HepG2 (cell line): ENCODE results near the gene C1QL4. TPM values are rescaled to one million over a fixed set of nuclear protein-coding genes. Genes with fewer than 3 reads are reported as not detected.

Experiments
- ELF3 ChIP-seq: IDR thresholded peaks from 2 replicates; pipeline ENCODE4 v1.6.1; 2016; ENCODE audit warnings: missing genetic modification reagents, missing compliant biosample characterization
- GZF1 ChIP-seq: sonication (generic); formaldehyde crosslinking; IDR thresholded peaks from 2 replicates; pipeline ENCODE4 v1.5.1; 2020; ENCODE audit warnings: mild to moderate bottlenecking, missing genetic modification reagents
- HOXA3 ChIP-seq: sonication (generic); formaldehyde crosslinking; IDR thresholded peaks from 2 replicates; pipeline ENCODE4 v1.5.0; 2020; ENCODE audit warnings: missing genetic modification reagents
- IRF2 ChIP-seq: IDR thresholded peaks from 2 replicates; pipeline ENCODE4 v1.6.1; 2018; ENCODE audit warnings: missing genetic modification reagents, missing compliant biosample characterization
- KLF16 ChIP-seq, 2 experiments: sonication (generic) in 1 of 2; formaldehyde crosslinking in 1 of 2; IDR thresholded peaks; 2 replicates each; pipeline versions ENCODE4 v1.6.1 to v1.8.0; 2016 to 2023; ENCODE audit warnings: missing genetic modification reagents in 2 of 2, missing compliant biosample characterization in 1 of 2
- LCORL ChIP-seq, 2 experiments: fragments of 450-650 bp in 1 of 2; sonication (generic) in 1 of 2; formaldehyde crosslinking in 1 of 2; IDR thresholded peaks; 2 replicates each; pipeline versions ENCODE4 v1.5.0 to v1.6.1; 2017 to 2020; ENCODE audit warnings: antibody characterized with exemption in 1 of 2, missing genetic modification reagents in 1 of 2
- NONO ChIP-seq, 2 experiments: fragments of 450-650 bp in 1 of 2; sonication (generic) in 1 of 2; formaldehyde crosslinking in 1 of 2; IDR thresholded peaks in 1 of 2; conservative IDR thresholded peaks in 1 of 2; 2 replicates each; pipeline versions ENCODE4 v1.6.1 to v1.8.0; 2017 to 2022; ENCODE audit warnings: mild to moderate bottlenecking in 1 of 2, missing genetic modification reagents in 1 of 2, moderate library complexity in 1 of 2
- POGZ ChIP-seq: sonication (generic); formaldehyde crosslinking; IDR thresholded peaks from 2 replicates; pipeline ENCODE4 v1.4.0; 2020; ENCODE audit warnings: mild to moderate bottlenecking, missing genetic modification reagents
- PRMT3 ChIP-seq: sonication (generic); formaldehyde crosslinking; IDR thresholded peaks from 2 replicates; pipeline ENCODE4 v1.8.1; 2022; ENCODE audit warnings: low read depth, mild to moderate bottlenecking, moderate library complexity, missing genetic modification reagents, borderline replicate concordance
- RELA ChIP-seq: sonication (generic); formaldehyde crosslinking; IDR thresholded peaks from 2 replicates; pipeline ENCODE4 v1.4.0; 2020; ENCODE audit warnings: missing genetic modification reagents
- SRSF4 ChIP-seq: fragments of 200-400 bp; formaldehyde crosslinking; IDR thresholded peaks from one replicate; pipeline ENCODE4 v1.6.1; 2018; ENCODE audit warnings: mild to moderate bottlenecking, low read depth, low read length, moderate library complexity; ENCODE audit not compliant: poor library complexity, severe bottlenecking
- THAP11 ChIP-seq: IDR thresholded peaks from 2 replicates; pipeline ENCODE4 v1.6.1; 2016; ENCODE audit warnings: missing biosample characterization, missing genetic modification reagents
- YEATS2 ChIP-seq: sonication (generic); formaldehyde crosslinking; IDR thresholded peaks from 2 replicates; pipeline ENCODE4 v1.4.0; 2020; ENCODE audit warnings: missing genetic modification reagents, borderline replicate concordance
- ZC3H4 ChIP-seq: sonication (generic); formaldehyde crosslinking; IDR thresholded peaks from 2 replicates; pipeline ENCODE4 v1.4.0; 2020; ENCODE audit warnings: missing genetic modification reagents, borderline replicate concordance
- ZNF460 ChIP-seq: sonication (generic); formaldehyde crosslinking; IDR thresholded peaks from 2 replicates; pipeline ENCODE4 v1.5.1; 2020; ENCODE audit warnings: missing genetic modification reagents, mild to moderate bottlenecking, borderline replicate concordance
- ZNF567 ChIP-seq: sonication (generic); formaldehyde crosslinking; IDR thresholded peaks from 2 replicates; pipeline ENCODE4 v1.8.1; 2023; ENCODE audit warnings: mild to moderate bottlenecking, missing genetic modification reagents, borderline replicate concordance
- ZNF615 ChIP-seq: sonication (generic); formaldehyde crosslinking; IDR thresholded peaks from 2 replicates; pipeline ENCODE4 v1.5.0; 2020; ENCODE audit warnings: mild to moderate bottlenecking, missing genetic modification reagents, borderline replicate concordance
- ZNF713 ChIP-seq: sonication (generic); formaldehyde crosslinking; IDR thresholded peaks from 2 replicates; pipeline ENCODE4 v1.4.0; 2020; ENCODE audit warnings: mild to moderate bottlenecking, missing genetic modification reagents
- ZNF879 ChIP-seq: sonication (generic); formaldehyde crosslinking; IDR thresholded peaks from 2 replicates; pipeline ENCODE4 v1.8.1; 2023; ENCODE audit warnings: missing genetic modification reagents
- polyA plus RNA-seq, 8 experiments: library from polyadenylated mRNA; depleted of rRNA in 3 of 8; stranded (reverse) in 7 of 8; unstranded in 1 of 8; fragments of >200 nt; fragmentation: Illumina TruSeq in 4 of 8; extraction: Trizol in 4 of 8; gene quantifications; 2 replicates each; pipeline versions ENCODE4 v1.2.1 to v1.2.3, GENCODE V29; 2011 to 2016; ENCODE audit warnings: low read depth in 4 of 8, missing spikeins in 1 of 8, mixed read lengths in 1 of 8; ENCODE audit not compliant: insufficient read depth in 1 of 8
- total RNA-seq, 5 experiments: library from RNA; depleted of rRNA; stranded (reverse); fragments of >200 nt; fragmentation: Illumina TruSeq; extraction: Trizol; gene quantifications; 2 replicates each; pipeline ENCODE4 v1.2.3, GENCODE V29; 2016; ENCODE audit warnings: low read depth in 1 of 5
- TF ChIP-seq, protein P1 (sequence below): sonication (generic); formaldehyde crosslinking; conservative IDR thresholded peaks from 2 replicates; pipeline ENCODE4 v1.4.0; 2020; ENCODE audit warnings: missing genetic modification reagents
- TF ChIP-seq, protein P2 (sequence below): sonication (generic); formaldehyde crosslinking; IDR thresholded peaks from 2 replicates; pipeline ENCODE4 v1.4.0; 2020; ENCODE audit warnings: missing genetic modification reagents, mild to moderate bottlenecking, borderline replicate concordance
- TF ChIP-seq, protein P3 (sequence below): IDR thresholded peaks from 2 replicates; pipeline ENCODE4 v1.6.1; 2016; ENCODE audit warnings: mild to moderate bottlenecking
- TF ChIP-seq, protein P4 (sequence below), 2 experiments: sonication (generic) in 1 of 2; formaldehyde crosslinking in 1 of 2; IDR thresholded peaks; 2 replicates each; pipeline versions ENCODE4 v1.4.0 to v1.6.1; 2018 to 2020; ENCODE audit warnings: missing genetic modification reagents in 2 of 2, borderline replicate concordance in 1 of 2, low read depth in 1 of 2, mild to moderate bottlenecking in 1 of 2, missing biosample characterization in 1 of 2

Gene C1QL4
- total and polyA plus RNA-seq, 2 of the 13 experiments (the other 11 are each of a cell fraction or from before 2014, with no cell fraction given) = 0.03 TPM; not detected in 1

DNA sequence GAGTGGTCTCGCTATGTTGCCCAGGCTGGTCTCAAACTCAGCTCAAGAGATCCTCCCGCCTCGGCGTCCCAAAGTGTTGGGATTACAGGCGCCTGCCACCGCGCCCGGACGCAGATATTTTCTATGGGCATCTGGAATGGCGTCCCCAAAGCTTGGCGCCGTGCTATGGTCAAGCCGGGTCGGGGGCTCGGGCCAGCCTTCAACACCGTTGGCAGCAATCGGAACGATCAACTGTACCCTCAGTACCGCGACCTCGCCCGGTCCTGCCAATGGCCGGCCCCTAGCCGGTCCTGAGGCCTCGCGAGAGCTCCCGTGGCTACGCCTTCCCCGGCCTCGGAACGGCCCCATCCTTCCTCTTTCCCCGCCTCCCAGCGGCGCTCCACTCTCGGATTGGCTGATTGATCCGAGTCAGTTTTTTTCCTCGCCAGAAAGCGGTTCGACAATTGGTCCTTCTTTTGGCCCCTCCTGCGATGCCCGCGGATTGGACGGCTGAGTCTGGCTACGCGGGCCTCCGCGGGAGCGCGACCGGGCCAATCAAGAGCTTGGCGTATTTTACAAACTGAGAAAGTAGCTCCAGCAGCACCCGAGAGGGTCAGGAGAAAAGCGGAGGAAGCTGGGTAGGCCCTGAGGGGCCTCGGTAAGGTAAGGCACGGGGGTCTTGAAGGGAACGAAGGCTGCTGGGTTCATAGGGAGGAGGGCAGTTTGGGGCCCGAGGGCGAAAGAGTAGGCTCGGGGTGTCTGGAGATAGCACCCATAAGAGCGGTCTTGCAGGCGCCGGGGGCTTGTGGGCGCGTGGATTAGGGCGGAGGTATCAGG lies 14.1 kb downstream of the C1QL4 start, which contains the start of gene TROAP (continued):
- no peak for TF ChIP-seq ZNF615 (CRISPR knock-in tag)
- TF ChIP-seq, protein P1, sequence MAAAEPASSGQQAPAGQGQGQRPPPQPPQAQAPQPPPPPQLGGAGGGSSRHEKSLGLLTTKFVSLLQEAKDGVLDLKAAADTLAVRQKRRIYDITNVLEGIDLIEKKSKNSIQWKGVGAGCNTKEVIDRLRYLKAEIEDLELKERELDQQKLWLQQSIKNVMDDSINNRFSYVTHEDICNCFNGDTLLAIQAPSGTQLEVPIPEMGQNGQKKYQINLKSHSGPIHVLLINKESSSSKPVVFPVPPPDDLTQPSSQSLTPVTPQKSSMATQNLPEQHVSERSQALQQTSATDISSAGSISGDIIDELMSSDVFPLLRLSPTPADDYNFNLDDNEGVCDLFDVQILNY (CRISPR knock-in tag) = peak; percentile 93
- TF ChIP-seq YEATS2 = peak; percentile 74; the same call in 1 of the 2 replicates
- no peak; the same call in 1 of the 2 replicates for TF ChIP-seq ELF3 (CRISPR knock-in tag)
- TF ChIP-seq KLF16 (CRISPR knock-in tag; IDR thresholded peaks at IDR 0.05) = peak in 1 of 2 experiments; percentile 48; a peak in 1 of 4 replicates
- no peak for TF ChIP-seq GZF1 (CRISPR knock-in tag)
- TF ChIP-seq POGZ = peak; percentile 92
- no peak for TF ChIP-seq LCORL (IDR thresholded peaks at IDR 0.05)
- TF ChIP-seq LCORL (CRISPR knock-in tag; IDR thresholded peaks at IDR 0.05) = 0 out of 2 replicates have a peak, but pooled peaks have one; percentile 30
- TF ChIP-seq THAP11 (CRISPR knock-in tag) = peak; percentile 64
- TF ChIP-seq IRF2 (CRISPR knock-in tag) = peak; percentile 24; the same call in 1 of the 2 replicates
- no peak for TF ChIP-seq PRMT3 (CRISPR knock-in tag)
- TF ChIP-seq SRSF4 = no peak
- TF ChIP-seq, protein P2, sequence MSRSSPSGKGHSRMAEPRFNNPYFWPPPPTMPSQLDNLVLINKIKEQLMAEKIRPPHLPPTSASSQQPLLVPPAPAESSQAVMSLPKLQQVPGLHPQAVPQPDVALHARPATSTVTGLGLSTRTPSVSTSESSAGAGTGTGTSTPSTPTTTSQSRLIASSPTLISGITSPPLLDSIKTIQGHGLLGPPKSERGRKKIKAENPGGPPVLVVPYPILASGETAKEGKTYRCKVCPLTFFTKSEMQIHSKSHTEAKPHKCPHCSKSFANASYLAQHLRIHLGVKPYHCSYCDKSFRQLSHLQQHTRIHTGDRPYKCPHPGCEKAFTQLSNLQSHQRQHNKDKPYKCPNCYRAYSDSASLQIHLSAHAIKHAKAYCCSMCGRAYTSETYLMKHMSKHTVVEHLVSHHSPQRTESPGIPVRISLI (CRISPR knock-in tag) = peak; percentile 95
- TF ChIP-seq, protein P3, sequence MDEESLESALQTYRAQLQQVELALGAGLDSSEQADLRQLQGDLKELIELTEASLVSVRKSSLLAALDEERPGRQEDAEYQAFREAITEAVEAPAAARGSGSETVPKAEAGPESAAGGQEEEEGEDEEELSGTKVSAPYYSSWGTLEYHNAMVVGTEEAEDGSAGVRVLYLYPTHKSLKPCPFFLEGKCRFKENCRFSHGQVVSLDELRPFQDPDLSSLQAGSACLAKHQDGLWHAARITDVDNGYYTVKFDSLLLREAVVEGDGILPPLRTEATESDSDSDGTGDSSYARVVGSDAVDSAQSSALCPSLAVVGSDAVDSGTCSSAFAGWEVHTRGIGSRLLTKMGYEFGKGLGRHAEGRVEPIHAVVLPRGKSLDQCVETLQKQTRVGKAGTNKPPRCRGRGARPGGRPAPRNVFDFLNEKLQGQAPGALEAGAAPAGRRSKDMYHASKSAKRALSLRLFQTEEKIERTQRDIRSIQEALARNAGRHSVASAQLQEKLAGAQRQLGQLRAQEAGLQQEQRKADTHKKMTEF = peak; percentile 74; the same call in 1 of the 2 replicates
- TF ChIP-seq ZC3H4 (CRISPR knock-in tag) = no peak
- no peak for TF ChIP-seq ZNF713
- TF ChIP-seq ZNF567 (CRISPR knock-in tag) = no peak; the same call in 1 of the 2 replicates
- no peak for TF ChIP-seq NONO (IDR thresholded peaks at IDR 0.05)
- peak; percentile 33; the same call in 1 of the 2 replicates for TF ChIP-seq NONO (CRISPR knock-in tag; conservative IDR thresholded peaks at IDR 0.05)
- TF ChIP-seq ZNF460 (CRISPR knock-in tag) = no peak
- 0 out of 2 replicates have a peak, but pooled peaks have one; percentile 21 for TF ChIP-seq RELA (CRISPR knock-in tag)
- peak; percentile 49 for TF ChIP-seq HOXA3 (CRISPR knock-in tag)
- TF ChIP-seq, protein P4, sequence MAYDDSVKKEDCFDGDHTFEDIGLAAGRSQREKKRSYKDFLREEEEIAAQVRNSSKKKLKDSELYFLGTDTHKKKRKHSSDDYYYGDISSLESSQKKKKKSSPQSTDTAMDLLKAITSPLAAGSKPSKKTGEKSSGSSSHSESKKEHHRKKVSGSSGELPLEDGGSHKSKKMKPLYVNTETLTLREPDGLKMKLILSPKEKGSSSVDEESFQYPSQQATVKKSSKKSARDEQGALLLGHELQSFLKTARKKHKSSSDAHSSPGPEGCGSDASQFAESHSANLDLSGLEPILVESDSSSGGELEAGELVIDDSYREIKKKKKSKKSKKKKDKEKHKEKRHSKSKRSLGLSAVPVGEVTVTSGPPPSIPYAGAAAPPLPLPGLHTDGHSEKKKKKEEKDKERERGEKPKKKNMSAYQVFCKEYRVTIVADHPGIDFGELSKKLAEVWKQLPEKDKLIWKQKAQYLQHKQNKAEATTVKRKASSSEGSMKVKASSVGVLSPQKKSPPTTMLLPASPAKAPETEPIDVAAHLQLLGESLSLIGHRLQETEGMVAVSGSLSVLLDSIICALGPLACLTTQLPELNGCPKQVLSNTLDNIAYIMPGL (CRISPR knock-in tag; IDR thresholded peaks at IDR 0.05; ENCODE audit: borderline replicate concordance in 1 of 2, low read depth in 1 of 2) = peak in 1 of 2 experiments; percentile 76; a peak in 2 of 4 replicates
- TF ChIP-seq ZNF879 = no peak
